Neural cell (in vitro differentiated cells): ENCODE results near the gene CPEB2.

Source experiments
- CTCF ChIP-seq: fragments of 450-650 bp; IDR thresholded peaks from 2 replicates; pipeline ENCODE4 v1.5.1; 2014; ENCODE audit warnings: antibody characterized with exemption, mild to moderate bottlenecking, moderate library complexity; ENCODE audit not compliant: poor library complexity, severe bottlenecking
- EP300 ChIP-seq: fragments of 450-650 bp; conservative IDR thresholded peaks from 2 replicates; pipeline ENCODE4 v1.6.1; 2014; ENCODE audit warnings: antibody characterized with exemption, mild to moderate bottlenecking, moderate library complexity; ENCODE audit not compliant: poor library complexity, severe bottlenecking
- POLR2AphosphoS5 ChIP-seq: IDR thresholded peaks from 2 replicates; pipeline ENCODE4 v1.6.1; 2012
- REST ChIP-seq: IDR thresholded peaks from 2 replicates; pipeline ENCODE4 v1.6.1; 2012; ENCODE audit warnings: borderline replicate concordance
- SMC3 ChIP-seq: fragments of 450-650 bp; conservative IDR thresholded peaks from 2 replicates; pipeline ENCODE4 v1.6.1; 2014; ENCODE audit warnings: antibody characterized with exemption, mild to moderate bottlenecking, moderate library complexity; ENCODE audit not compliant: poor library complexity

- TF ChIP-seq CTCF (no peak), POLR2AphosphoS5 (no peak), EP300 (no peak), REST (no peak), SMC3 (no peak)
Measured at GRCh38 chr4:15110120-15110571, 107.9 kb downstream of the CPEB2 start.
